ENCODE measurements around the gene KCNK5. TPM values are rescaled to one million over a fixed set of nuclear protein-coding genes. Genes with fewer than 3 reads are reported as not detected.

Gene KCNK5
- 1.4 and 1.5 TPM in 2 replicates for polyA plus RNA-seq (2011; rRNA removed)
- 1.0 and 1.4 TPM in 2 replicates for polyA plus RNA-seq (2012; cell fraction: cytosol; rRNA removed)
- 2.5 and 2.6 TPM in 2 replicates for polyA plus RNA-seq (2012; cell fraction: nucleus; rRNA removed)
- polyA plus RNA-seq (2017; fragmentation: RNase III; extraction: RNeasy Plus Mini Kit Qiagen cat#74134 plus additional on column Dnase treatment): 1.5 to 2.3 TPM (median 1.8 TPM) in 3 replicates
- 3.2 and 3.6 TPM in 2 replicates for polyA minus RNA-seq (2011; rRNA and poly(A)+ RNA removed)

GRCh38 chr6:39228992-39229767 lies at the start of gene KCNK5:
KCNK5 (minus strand) TSS chr6:39229475; CDS start chr6:39229111, 364 bp downstream.
- DNase-seq (ENCODE audit: low read depth in 1 of 2, low spot score in 1 of 2) (peak; percentile 70 to 73), FAIRE-seq (no peak), ATAC-seq (peak; percentile 95 to 99)
- Histone ChIP-seq H3K9me3 (no peaks in the 10 kb centered on the region), H3K4me1 (peaks cover 27% of the 10 kb centered on the region; the same call in 2 of the 3 replicates), H3K4me3 (peak within 1 kb of the TSS; percentile 61), H3K27ac (peak within 1 kb of the TSS; percentile 82 to 92), H3K4me2 (peak within 1 kb of the TSS; percentile 82)
- TF ChIP-seq MYC (IDR thresholded peaks at IDR 0.05; ENCODE audit: borderline replicate concordance, low read length) (0 out of 2 replicates have a peak, but pooled peaks have one; percentile 62), USF2 (IDR thresholded peaks at IDR 0.05) (0 out of 2 replicates have a peak, but pooled peaks have one; percentile 37), TP53 (CRISPR knock-in tag; IDR thresholded peaks at IDR 0.05) (no peak), RNF2 (IDR thresholded peaks at IDR 0.05; ENCODE audit: borderline replicate concordance, low read depth) (0 out of 2 replicates have a peak, but pooled peaks have one; percentile 27), CTCF (IDR thresholded peaks at IDR 0.05) (peak; percentile 51), NPAS2 (CRISPR knock-in tag; IDR thresholded peaks at IDR 0.05; ENCODE audit: borderline replicate concordance) (no peak), PBX3 (IDR thresholded peaks at IDR 0.05) (no peak), CBX8 (IDR thresholded peaks at IDR 0.05) (no peak), PHF8 (IDR thresholded peaks at IDR 0.05; ENCODE audit: borderline replicate concordance, low read depth) (peak; percentile 59; the same call in 1 of the 2 replicates), HES2 (IDR thresholded peaks at IDR 0.05) (no peak), MAX (IDR thresholded peaks at IDR 0.05) (peak; percentile 75), RCOR1 (IDR thresholded peaks at IDR 0.05; ENCODE audit: low read depth, low read length) (no peak), EHMT2 (IDR thresholded peaks at IDR 0.05; ENCODE audit: low read depth) (no peak), POLR2A (IDR thresholded peaks at IDR 0.05; ENCODE audit: low read length) (peak; percentile 44), JUN (IDR thresholded peaks at IDR 0.05) (no peak), E2F6 (IDR thresholded peaks at IDR 0.05; ENCODE audit: borderline replicate concordance, low read depth) (peak; percentile 58), REST (IDR thresholded peaks at IDR 0.05) (no peak), RAD21 (conservative IDR thresholded peaks at IDR 0.05 in 1 of 2, IDR thresholded peaks at IDR 0.05 in 1 of 2) (peak; percentile 15 to 37; a peak in 2 of 5 replicates), SMC3 (IDR thresholded peaks at IDR 0.05) (peak; percentile 53; the same call in 2 of the 3 replicates)
- ChIA-PET CTCF (interaction anchor here (1.5 kb wide), 1 partner anchor 14 kb away, joined by 5 read pairs; no protein-coding TSS in a partner anchor), POLR2A (interaction anchor here (1.0 kb wide), 1 partner anchor 9 kb away, joined by 3 read pairs; no protein-coding TSS in a partner anchor)
- 10% methylated on average over 9 of the region's 73 CpGs for WGBS (ENCODE audit: missing lambda C conversion rate)
